Muscle of leg (tissue), 11 donors: ENCODE results near the gene NHSL2. TPM values are rescaled to one million over a fixed set of nuclear protein-coding genes. Genes with fewer than 3 reads are reported as not detected.

Experiments
- DNase-seq: peaks from one replicate; pipeline ENCODE4 v3.0.0; 2013
- H3K27ac ChIP-seq: one replicate; pipeline ENCODE4 v1.5.1; 2013; ENCODE audit warnings: mild to moderate bottlenecking, low read length, control low read depth
- H3K27me3 ChIP-seq: one replicate; pipeline ENCODE4 v1.6.1; 2013; ENCODE audit warnings: low read length; ENCODE audit not compliant: control insufficient read depth, insufficient read depth
- H3K36me3 ChIP-seq: one replicate; pipeline ENCODE4 v1.6.1; 2013; ENCODE audit warnings: low read length; ENCODE audit not compliant: control insufficient read depth, insufficient read depth
- H3K4me1 ChIP-seq: one replicate; pipeline ENCODE4 v1.6.1; 2013; ENCODE audit warnings: low read length; ENCODE audit not compliant: control insufficient read depth, insufficient read depth
- H3K4me3 ChIP-seq: one replicate; pipeline ENCODE4 v1.5.1; 2013; ENCODE audit warnings: low read length, control low read depth
- H3K9me3 ChIP-seq: replicated peaks from 2 replicates; pipeline ENCODE4 v1.6.1; 2013; ENCODE audit warnings: low read depth, low read length; ENCODE audit not compliant: control insufficient read depth
- WGBS: methylation state at CpG from one replicate; pipeline ENCODE4 v1.1.5; 2013; ENCODE audit warnings: missing lambda C conversion rate; ENCODE audit not compliant: insufficient coverage; 5-methylcytosine and 5-hydroxymethylcytosine counted together
- polyA plus RNA-seq, 8 donors: library from polyadenylated mRNA; unstranded; fragments of 120-200 nt; gene quantifications; one replicate each; pipeline versions ENCODE4 v1.2.1 to v1.2.3, GENCODE V29; 2013; ENCODE audit warnings: inconsistent platforms in 1 of 8, low replicate concordance in 1 of 8; ENCODE audit not compliant: insufficient read length in 8 of 8, insufficient read depth in 1 of 8
- total RNA-seq: library from RNA; stranded (reverse); fragments of 120-200 nt; gene quantifications from one replicate; pipeline ENCODE4 v1.2.4, GENCODE V29; 2013

The NHSL2 gene
- total and polyA plus RNA-seq, 9 donors, result 6.6 to 11.1 (median 8.3) TPM

DNA sequence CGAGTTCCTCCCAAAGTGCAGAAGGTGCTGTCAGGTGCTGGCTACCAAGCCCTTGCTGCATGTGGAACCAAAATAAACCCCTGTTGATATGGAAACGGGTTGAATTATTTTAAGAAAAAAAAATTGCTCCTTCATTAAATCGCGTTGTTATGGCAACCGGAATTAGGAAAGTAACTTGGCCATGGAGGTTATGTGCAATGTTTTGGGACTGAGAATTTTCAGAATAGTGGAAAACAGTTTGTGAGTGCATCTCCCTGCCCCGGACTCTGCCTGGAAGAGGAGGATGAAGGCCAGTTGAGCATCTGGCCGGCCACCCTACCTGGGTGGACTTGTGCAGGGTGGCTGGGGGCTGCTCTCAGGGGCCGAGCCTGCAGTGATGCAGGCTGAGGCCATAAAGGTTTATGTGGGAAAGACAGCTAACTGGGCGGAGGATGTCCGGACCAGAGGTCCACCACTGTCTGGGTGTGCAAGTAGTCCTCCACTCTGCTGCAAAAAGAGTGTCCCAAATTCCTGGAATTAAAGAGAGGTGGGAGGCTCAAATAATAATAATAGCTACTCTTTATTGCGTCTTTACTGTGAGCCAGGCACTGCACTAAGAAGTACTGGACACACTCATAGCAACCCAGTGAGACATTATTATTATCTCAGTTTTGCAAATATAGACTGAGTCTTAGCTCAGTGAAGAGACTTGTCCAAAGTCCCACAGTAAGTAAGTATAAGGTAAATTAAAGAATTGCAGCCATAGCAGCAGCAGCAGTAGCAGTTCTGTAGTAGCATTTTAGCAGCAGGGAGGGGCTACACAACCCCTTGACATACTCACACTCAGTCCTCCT, 200.4 kb downstream of the NHSL2 start:
- no peak overlapping the region for H3K27ac ChIP-seq
- peaks cover 3% of the 10 kb centered on the region for H3K4me1 ChIP-seq
- no peaks in the 10 kb centered on the region for H3K36me3 ChIP-seq
- DNase-seq, result peak; percentile 39
- H3K4me3 ChIP-seq, result no peak overlapping the region
- peaks cover 55% of the 10 kb centered on the region for H3K27me3 ChIP-seq
- WGBS, result 73% methylated on average over 7 of the region's 11 CpGs
- no peaks in the 10 kb centered on the region for H3K9me3 ChIP-seq

DNA sequence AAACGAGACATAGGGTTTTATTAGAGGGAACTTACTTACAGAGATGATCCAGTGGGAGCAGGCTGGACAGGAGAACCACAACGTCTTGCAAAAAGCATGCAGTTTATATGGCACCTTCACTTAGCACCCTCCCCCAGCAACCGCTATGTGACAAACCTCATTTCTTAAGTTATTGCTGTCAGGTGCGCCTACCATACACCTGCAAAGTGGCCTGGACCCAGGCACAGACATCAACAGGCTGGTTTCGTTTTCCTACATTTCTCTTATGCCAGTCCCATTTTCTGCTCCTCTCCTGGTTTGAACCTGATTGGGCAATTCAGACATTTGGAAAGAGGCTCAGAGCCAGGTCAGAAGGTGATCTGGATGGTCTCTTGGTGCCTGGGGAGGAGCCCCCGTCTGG, 202.8 kb downstream of the NHSL2 start:
- H3K36me3 ChIP-seq, result no peaks in the 10 kb centered on the region
- 74% methylated on average over 5 of the region's 6 CpGs for WGBS

DNA sequence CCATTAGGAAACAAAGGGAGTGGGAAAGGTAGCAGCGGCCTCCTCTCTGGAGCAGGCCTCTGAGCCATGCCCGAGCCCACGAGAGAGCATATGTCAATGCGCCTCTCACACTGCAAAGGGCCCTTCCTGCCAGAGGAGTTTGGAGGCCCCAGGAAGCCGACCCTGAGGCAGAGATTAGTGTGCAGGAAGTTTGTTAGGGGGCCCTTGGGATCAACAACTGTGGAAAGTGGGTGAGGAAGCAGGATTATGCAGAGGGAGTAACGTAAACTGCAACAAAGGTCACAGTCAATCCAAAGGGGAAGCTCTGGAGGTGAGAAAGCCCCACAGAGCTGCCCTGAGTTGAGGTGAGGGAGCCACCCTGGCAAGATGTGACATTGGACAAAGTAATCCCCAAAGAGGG, 203.7 kb downstream of the NHSL2 start:
- peak overlapping the region; percentile 13 for H3K27ac ChIP-seq
- no peak for DNase-seq
- H3K4me1 ChIP-seq, result peaks cover 3% of the 10 kb centered on the region
- 57% methylated on average over 6 of the region's 6 CpGs for WGBS
- H3K36me3 ChIP-seq, result no peaks in the 10 kb centered on the region
- no peak overlapping the region for H3K4me3 ChIP-seq
- peaks cover 45% of the 10 kb centered on the region for H3K27me3 ChIP-seq
- no peaks in the 10 kb centered on the region for H3K9me3 ChIP-seq

More for the DNA sequence above, 202.8 kb downstream of the NHSL2 start:
- no peak overlapping the region for H3K27ac ChIP-seq
- no peak overlapping the region for H3K4me3 ChIP-seq
- no peak for DNase-seq
- H3K27me3 ChIP-seq, result peaks cover 49% of the 10 kb centered on the region
- H3K9me3 ChIP-seq, result no peaks in the 10 kb centered on the region
- H3K4me1 ChIP-seq, result peaks cover 3% of the 10 kb centered on the region

DNA sequence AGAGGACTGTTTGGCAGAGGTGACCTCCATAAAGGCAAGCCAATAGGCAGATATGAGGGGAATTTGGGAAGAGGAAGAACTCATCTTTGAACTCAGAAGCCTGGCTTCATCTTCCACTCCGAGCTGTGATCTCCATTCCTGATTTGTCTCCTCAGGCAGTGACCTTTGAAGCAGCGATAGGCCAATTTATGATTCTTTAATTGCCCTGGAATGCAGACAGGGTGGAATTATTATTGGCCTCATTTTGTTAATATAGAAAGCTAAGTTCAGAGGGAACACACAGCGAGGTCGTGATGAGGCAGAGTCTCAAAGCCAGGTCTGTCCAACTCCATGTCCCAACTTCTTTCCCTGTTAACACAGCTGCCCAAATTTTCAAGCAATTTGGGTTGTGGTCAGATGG, 204.2 kb downstream of the NHSL2 start:
- no peak for DNase-seq
- Histone ChIP-seq H3K27me3 (peaks cover 41% of the 10 kb centered on the region), H3K4me1 (peaks cover 3% of the 10 kb centered on the region), H3K27ac (no peak overlapping the region), H3K4me3 (no peak overlapping the region), H3K36me3 (no peaks in the 10 kb centered on the region), H3K9me3 (no peaks in the 10 kb centered on the region)
- 45% methylated on average over 3 of the region's 4 CpGs for WGBS

DNA sequence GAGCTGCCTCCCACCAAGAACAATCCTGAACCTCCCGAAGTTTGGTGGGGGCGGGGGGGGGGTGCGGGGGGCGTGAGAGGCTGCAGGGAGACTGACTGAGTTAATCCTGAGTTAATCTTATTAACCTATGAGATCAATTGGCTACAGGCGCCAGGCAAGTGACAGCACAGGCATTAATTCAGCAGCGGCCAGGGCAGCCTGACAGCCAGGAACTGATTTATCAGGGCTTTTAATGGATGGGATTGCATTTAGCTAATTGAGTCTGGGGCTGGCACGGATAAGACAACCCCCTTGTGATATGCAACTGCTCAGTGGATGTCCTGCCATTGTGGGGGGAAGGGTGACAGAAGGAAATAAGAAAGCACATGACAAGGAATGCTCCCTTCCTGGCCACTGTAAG, 204.7 kb downstream of the NHSL2 start:
- H3K27me3 ChIP-seq, result peaks cover 36% of the 10 kb centered on the region
- no peak overlapping the region for H3K4me3 ChIP-seq

DNA sequence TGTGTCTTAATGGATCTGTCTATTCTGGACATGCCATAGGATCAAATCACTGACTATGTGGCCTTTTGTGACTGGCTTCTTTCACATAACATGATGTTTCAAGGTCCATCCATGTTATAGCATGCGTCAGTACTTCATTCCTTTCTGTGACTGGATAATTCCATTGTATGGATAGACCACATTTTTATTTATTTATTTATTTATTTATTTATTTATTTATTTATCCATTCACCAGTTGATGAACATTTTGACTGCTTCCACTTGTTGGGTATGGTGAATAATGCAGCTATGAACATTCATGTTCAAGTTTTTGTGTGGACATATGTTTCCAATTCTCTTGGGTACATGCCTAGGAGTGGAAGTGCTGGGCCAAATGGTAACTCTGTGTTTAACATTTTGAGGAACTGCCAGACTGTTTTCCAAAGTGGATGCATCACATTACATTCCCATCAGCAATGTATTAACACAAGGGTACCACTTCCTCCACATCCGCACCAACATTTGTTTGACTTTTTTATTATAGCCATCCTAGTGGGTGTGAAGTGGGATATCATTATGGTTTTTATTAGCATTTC, 207.1 kb downstream of the NHSL2 start:
- peaks cover 38% of the 10 kb centered on the region for H3K27me3 ChIP-seq
- peaks cover 14% of the 10 kb centered on the region for H3K4me1 ChIP-seq
- no peak overlapping the region for H3K4me3 ChIP-seq
- no peaks in the 10 kb centered on the region for H3K9me3 ChIP-seq
- H3K36me3 ChIP-seq, result no peaks in the 10 kb centered on the region
- no CpG with 5 or more reads among the region's 2 CpGs for WGBS
- no peak for DNase-seq
- H3K27ac ChIP-seq, result no peak overlapping the region

More for the DNA sequence above, 204.7 kb downstream of the NHSL2 start:
- WGBS, result 66% methylated on average over 3 of the region's 7 CpGs
- peaks cover 3% of the 10 kb centered on the region for H3K4me1 ChIP-seq
- H3K27ac ChIP-seq, result no peak overlapping the region
- DNase-seq, result no peak
- no peaks in the 10 kb centered on the region for H3K36me3 ChIP-seq
- H3K9me3 ChIP-seq, result no peaks in the 10 kb centered on the region

DNA sequence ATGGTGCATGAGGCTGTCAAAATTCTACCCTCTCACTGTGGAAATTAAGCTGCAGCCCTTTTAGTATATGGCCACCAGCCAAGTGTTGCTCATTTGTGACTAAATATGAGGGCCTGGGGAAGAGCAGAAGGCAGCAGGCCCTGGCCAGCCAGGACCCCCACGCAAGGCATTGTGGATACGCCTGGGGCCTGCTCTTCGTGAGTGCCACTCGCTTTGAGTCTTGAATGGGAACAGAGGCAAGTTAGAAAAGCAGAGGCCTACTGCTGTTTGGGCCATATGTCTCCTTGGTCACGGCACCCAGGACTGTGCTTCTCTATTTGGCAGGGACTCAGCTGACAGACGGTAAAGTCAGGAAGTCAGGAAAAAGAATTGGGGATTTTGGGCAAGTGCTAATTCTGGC, 210.2 kb downstream of the NHSL2 start:
- WGBS, result 73% methylated on average over 5 of the region's 6 CpGs
- H3K9me3 ChIP-seq, result no peaks in the 10 kb centered on the region
- H3K36me3 ChIP-seq, result no peaks in the 10 kb centered on the region
- peaks cover 36% of the 10 kb centered on the region for H3K4me1 ChIP-seq
- peak overlapping the region; percentile 67 for H3K27ac ChIP-seq
- H3K4me3 ChIP-seq, result no peak overlapping the region
- H3K27me3 ChIP-seq, result peaks cover 45% of the 10 kb centered on the region
- DNase-seq, result no peak

DNA sequence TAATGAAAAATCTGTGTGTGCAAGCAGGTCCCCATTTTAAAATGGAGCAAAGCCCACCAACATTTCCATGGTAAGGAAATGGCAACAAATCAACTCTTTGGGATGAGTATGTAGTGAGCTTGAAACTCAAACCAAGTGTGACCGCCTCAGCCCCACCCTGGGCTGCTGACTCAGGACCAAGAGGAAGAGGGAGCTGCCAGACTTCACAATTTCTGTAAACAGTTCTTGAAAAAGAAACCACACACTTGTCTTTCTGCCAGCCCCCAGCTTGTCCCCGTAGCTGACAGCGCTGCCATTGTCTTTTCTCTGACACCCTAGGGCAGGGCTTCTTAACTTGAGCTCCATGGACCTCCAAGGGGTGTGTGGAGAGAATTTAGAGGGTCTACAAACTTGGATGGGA, 210.7 kb downstream of the NHSL2 start:
- peak; percentile 77 for DNase-seq
- Histone ChIP-seq H3K4me3 (no peak overlapping the region), H3K36me3 (no peaks in the 10 kb centered on the region), H3K9me3 (no peaks in the 10 kb centered on the region), H3K4me1 (peaks cover 42% of the 10 kb centered on the region), H3K27me3 (peaks cover 48% of the 10 kb centered on the region), H3K27ac (peak overlapping the region; percentile 67)
- 62% methylated on average over 2 of the region's 3 CpGs for WGBS

DNA sequence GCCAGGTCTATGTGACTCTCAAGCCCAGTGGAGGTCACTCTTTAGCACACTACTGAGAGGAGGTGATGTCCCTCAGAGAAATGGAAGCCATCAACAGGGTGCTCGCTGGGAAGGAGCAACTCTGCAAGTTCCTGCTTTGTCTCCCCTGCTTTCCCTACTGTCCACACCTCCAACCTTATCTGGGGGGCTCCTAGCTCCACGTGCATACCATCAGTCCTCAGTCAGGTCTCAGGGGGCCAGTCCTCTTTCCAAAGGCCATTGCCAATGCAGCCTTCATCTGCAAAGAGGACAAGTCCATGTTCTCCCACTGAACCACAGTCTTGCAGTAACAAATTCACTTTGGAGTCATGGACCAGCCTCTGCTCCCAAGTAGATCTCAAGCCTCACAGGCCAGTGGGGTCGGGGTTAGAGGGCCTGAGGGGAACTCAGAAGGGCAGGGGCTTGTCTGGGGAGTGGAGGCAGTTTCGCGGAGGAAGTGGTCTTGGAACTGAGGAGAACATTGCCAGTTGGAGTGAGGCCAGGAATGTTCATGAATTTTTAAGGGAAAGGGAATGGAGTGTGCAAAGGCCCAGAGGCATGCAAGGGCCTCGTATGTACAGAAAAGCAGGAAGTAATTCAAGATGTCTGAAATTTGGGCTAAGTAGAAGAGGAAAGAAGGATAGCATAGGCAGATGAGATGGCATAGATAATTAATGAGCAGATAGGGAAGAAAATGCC, 212.1 kb downstream of the NHSL2 start:
- Histone ChIP-seq H3K36me3 (no peaks in the 10 kb centered on the region), H3K27me3 (peaks cover 53% of the 10 kb centered on the region), H3K4me1 (peaks cover 52% of the 10 kb centered on the region), H3K27ac (peak overlapping the region; percentile 74), H3K4me3 (no peak overlapping the region), H3K9me3 (no peaks in the 10 kb centered on the region)
- DNase-seq, result no peak
- 64% methylated on average over 5 of the region's 6 CpGs for whole genome bisulfite sequencing
